ENCODE results near the gene GUCD1. TPM values are rescaled to one million over a fixed set of nuclear protein-coding genes. Genes with fewer than 3 reads are reported as not detected.

The GUCD1 gene
- total RNA-seq (2016; rRNA removed; fragmentation: Illumina TruSeq; extraction: Trizol) (125 and 128 TPM in 2 replicates), polyA plus RNA-seq (2011; rRNA removed) (245 and 282 TPM in 2 replicates), polyA minus RNA-seq (2011; rRNA and poly(A)+ RNA removed; ENCODE audit: low replicate concordance) (194 and 636 TPM in 2 replicates), Bru-seq, nascent RNA (percentile 92 among the genes with signal in this experiment), BruChase-seq, experiment 1, labeled RNA remaining after a 6-hour chase (percentile 96 among the genes with signal in this experiment), BruChase-seq, experiment 2, labeled RNA remaining after a 2-hour chase (percentile 94 among the genes with signal in this experiment)
- 57.0 and 62.1 TPM in 2 replicates for total RNA-seq (2016; cell fraction: cytosol; rRNA removed; fragmentation: Illumina TruSeq; extraction: Trizol; ENCODE audit: low read depth)
- 114 and 129 TPM in 2 replicates for total RNA-seq (2016; cell fraction: insoluble cytoplasmic fraction; rRNA removed; fragmentation: Illumina TruSeq; extraction: Trizol)
- total RNA-seq (2016; cell fraction: membrane; rRNA removed; fragmentation: Illumina TruSeq; extraction: Trizol), result 156 and 159 TPM in 2 replicates
- 69.6 and 73.3 TPM in 2 replicates for total RNA-seq (2016; cell fraction: nucleus; rRNA removed; fragmentation: Illumina TruSeq; extraction: Trizol)
- polyA plus RNA-seq (2011; cell fraction: cytosol; rRNA removed), result 177 and 210 TPM in 2 replicates
- polyA plus RNA-seq (2011; cell fraction: nucleus; rRNA removed), result 217 and 220 TPM in 2 replicates
- 123 and 145 TPM in 2 replicates for polyA plus RNA-seq (2012)
- 33.4 and 34.1 TPM in 2 replicates for polyA plus RNA-seq (2016; cell fraction: cytosol; fragmentation: Illumina TruSeq; extraction: Trizol; ENCODE audit: low read depth)
- 101 and 109 TPM in 2 replicates for polyA plus RNA-seq (2016; cell fraction: insoluble cytoplasmic fraction; fragmentation: Illumina TruSeq; extraction: Trizol; ENCODE audit: low read depth)
- polyA plus RNA-seq (2016; cell fraction: membrane; fragmentation: Illumina TruSeq; extraction: Trizol; ENCODE audit: low read depth), result 91.3 and 96.0 TPM in 2 replicates
- polyA plus RNA-seq (2016; cell fraction: nucleus; fragmentation: Illumina TruSeq; extraction: Trizol; ENCODE audit: insufficient read depth, low read depth), result 119 and 131 TPM in 2 replicates
- 178 and 203 TPM in 2 replicates for polyA minus RNA-seq (2011; cell fraction: cytosol; rRNA and poly(A)+ RNA removed)
- 53.7 and 80.4 TPM in 2 replicates for polyA minus RNA-seq (2011; cell fraction: nucleus; rRNA and poly(A)+ RNA removed)
- long read RNA-seq, experiment 1, transcript GUCD1-206 (6 exons, 3,613 nt), result major isoform, 15 of 57 reads
- long read RNA-seq, experiment 1, partial matches to known transcripts, result 0 of 57 reads
- long read RNA-seq, experiment 1, other reads (novel, unspliced or antisense), result 36 of 57 reads
- long read RNA-seq, experiment 2, transcript GUCD1-206 (6 exons, 3,613 nt), result major isoform, 44 of 148 reads
- long read RNA-seq, experiment 2, transcript GUCD1-204 (6 exons, 3,482 nt), result minor isoform, 5 of 148 reads
- long read RNA-seq, experiment 2, partial matches to known transcripts, result 5 of 148 reads
- long read RNA-seq, experiment 2, other reads (novel, unspliced or antisense), result 85 of 148 reads

GRCh38 chr22:24554313-24555164 is at the start of gene GUCD1:
TSS of gene GUCD1 (minus strand) at chr22:24555138. CDS start at chr22:24554991, 147 bp downstream.
- Histone ChIP-seq H4K20me1 (ENCODE audit: insufficient read depth, low read length) (peaks cover 12% of the 10 kb centered on the region), H3K27me3 (ENCODE audit: control insufficient read depth in 1 of 2, insufficient read depth in 2 of 2, low read length in 2 of 2) (no peaks in the 10 kb centered on the region; a peak in 1 of 5 replicates), H3K79me2 (ENCODE audit: insufficient read depth, low read length) (peaks cover 74% of the 10 kb centered on the region), H3K4me2 (ENCODE audit: low read depth, low read length) (peak within 1 kb of the TSS; percentile 99), H3K4me3 (replicated peaks in 1 of 3; ENCODE audit: insufficient read depth in 1 of 3, low read depth in 2 of 3, low read length in 3 of 3) (peak within 1 kb of the TSS; percentile 89 to 97 (median 91)), H3K9me3 (ENCODE audit: low read length) (no peaks in the 10 kb centered on the region), H3K27ac (ENCODE audit: extremely low read length, insufficient read depth, low read length) (peak within 1 kb of the TSS; percentile 93), H3K9ac (ENCODE audit: insufficient read depth, low read depth, low read length) (peak within 1 kb of the TSS; percentile 98), H2AFZ (ENCODE audit: low read length) (no peak within 1 kb of the TSS), H3K36me3 (replicated peaks in 1 of 2; ENCODE audit: control insufficient read depth in 1 of 2, insufficient read depth in 2 of 2, low read length in 2 of 2) (peaks cover 13 to 21% of the 10 kb centered on the region in 2 experiments), H3K4me1 (ENCODE audit: insufficient read depth, low read length) (peaks cover 74% of the 10 kb centered on the region)
- in situ Hi-C loops (cut with HindIII; ENCODE audit: extremely low pct_ligation_motif_present, low pct_unique_long_range_greater_than_20kb) (loop anchor here (5.0 kb wide), 1 partner anchor 38 kb away; the partner anchor contains the start of gene LRRC75B), intact Hi-C loops (cut with micrococcal nuclease; ENCODE audit: unreplicated experiment) (no loop called here)
- peak; percentile 14 for ATAC-seq
- BruUV-seq (replicated peaks), result no TSS peak
- peak; percentile 23 for FAIRE-seq
- 5% methylated on average over 11 of the region's 64 CpGs for WGBS (ENCODE audit: low lambda C conversion rate)
- POLR2A ChIA-PET, result interaction anchor here (0.7 to 9.3 kb wide), 18 partner anchors 10 to 846 kb away, joined by 3 to 138 read pairs (median 8); partner anchors contain the start of genes GGT1, LRRC75B and MIF
- CTCF ChIA-PET (ENCODE audit: low intra/inter-chr PET ratio, low total read pairs), result no interaction called here
- DNase-seq (ENCODE audit: low spot score), result no peak
- TF ChIP-seq ZNF670 (CRISPR knock-in tag; IDR thresholded peaks at IDR 0.05; ENCODE audit: borderline replicate concordance) (0 out of 2 replicates have a peak, but pooled peaks have one; percentile 0), HNF4A (CRISPR knock-in tag; IDR thresholded peaks at IDR 0.05) (peak; percentile 57), ZSCAN12 (CRISPR knock-in tag; IDR thresholded peaks at IDR 0.05) (no peak), GATA4 (IDR thresholded peaks at IDR 0.05; ENCODE audit: borderline replicate concordance, low read depth) (no peak), SALL1 (CRISPR knock-in tag; IDR thresholded peaks at IDR 0.05) (peak; percentile 67), ZNF414 (CRISPR knock-in tag; IDR thresholded peaks at IDR 0.05) (peak; percentile 83; the same call in 1 of the 2 replicates), AFF4 (CRISPR knock-in tag; IDR thresholded peaks at IDR 0.05) (peak; percentile 63), EZH2 (conservative IDR thresholded peaks at IDR 0.05; ENCODE audit: low read depth, low read length) (no peak), ZNF747 (CRISPR knock-in tag; IDR thresholded peaks at IDR 0.05; ENCODE audit: borderline replicate concordance) (no peak; the same call in 1 of the 2 replicates)
